HG02623 (cell line): Measurements from ENCODE around the gene SGIP1.
"Not testable (repeated sequence)": the region's sequence is repeated elsewhere in the genome, so short reads cannot be mapped to it uniquely, and the experiment has no call there.

Source experiments
- ATAC-seq: cut with Tn5 transposase; IDR thresholded peaks from one replicate; pipeline ENCODE4 v1.9.1; 2021; ENCODE audit warnings: moderate library complexity; ENCODE audit not compliant: unreplicated experiment

SGIP1 gene

GRCh38 chr1:66552829-66553228 is 18.9 kb downstream of the SGIP1 start:
- no peak for ATAC-seq

- ATAC-seq = no peak
Observed at GRCh38 chr1:66553846-66554245, 19.9 kb downstream of the SGIP1 start.

GRCh38 chr1:66556161-66556611 is 22.2 kb downstream of the SGIP1 start:
- ATAC-seq = no peak

GRCh38 chr1:66557157-66557556 is 23.2 kb downstream of the SGIP1 start:
- ATAC-seq = no peak

DNA sequence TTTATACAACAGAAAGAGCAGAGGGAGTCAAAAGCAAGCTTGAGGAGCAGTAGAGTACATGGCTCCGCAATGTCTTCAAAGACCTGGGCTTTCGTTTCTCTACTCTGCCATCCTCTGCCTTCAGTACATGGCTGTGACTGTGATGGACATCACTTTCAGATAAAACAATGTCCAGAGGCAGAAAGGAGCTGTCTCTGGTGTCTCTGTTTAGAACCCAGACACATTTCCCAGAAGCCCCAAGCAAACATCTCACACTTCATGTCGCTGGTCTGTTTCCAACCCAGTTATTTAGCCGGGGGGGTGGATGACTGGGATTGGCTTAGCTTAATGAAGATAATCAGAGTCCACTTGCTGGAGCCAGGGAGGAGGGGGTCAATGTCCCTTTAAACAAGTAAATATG is 25.6 kb downstream of the SGIP1 start:
- ATAC-seq = no peak

GRCh38 chr1:66562561-66562960 is 28.6 kb downstream of the SGIP1 start:
- no peak for ATAC-seq

DNA sequence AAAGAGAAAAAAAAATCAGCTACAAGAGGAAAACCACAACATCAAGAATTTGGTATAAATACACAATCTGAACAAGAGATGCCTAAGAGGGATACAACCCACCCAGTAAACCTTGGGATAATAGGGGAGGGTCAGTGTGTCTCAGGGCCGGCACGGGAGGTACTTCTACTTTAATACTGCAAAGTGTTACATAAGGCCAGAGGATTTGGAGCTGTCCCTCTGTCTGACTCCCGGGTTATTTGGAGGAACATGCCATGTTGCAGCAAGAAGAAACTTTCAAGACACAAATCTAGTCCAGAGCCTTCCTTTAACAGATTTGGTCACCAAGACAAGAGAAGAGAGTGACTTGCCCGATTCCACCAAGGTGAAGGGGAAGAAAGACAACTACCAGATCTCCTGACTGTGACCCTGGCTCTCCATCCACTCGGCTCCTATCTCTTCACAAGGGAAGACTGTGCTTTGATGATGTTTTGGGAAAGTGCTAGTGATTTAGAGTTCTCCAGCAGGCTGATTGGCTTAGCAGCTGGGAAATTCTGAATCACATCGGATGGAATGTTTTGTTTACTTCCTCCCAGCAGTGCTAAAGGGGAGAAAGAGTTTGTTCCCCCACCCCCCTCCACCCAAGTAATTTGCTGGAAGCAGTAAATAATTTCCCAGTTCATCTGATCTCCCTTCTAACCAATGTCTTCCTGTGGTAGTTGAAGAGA is 29.3 kb downstream of the SGIP1 start:
- no peak for ATAC-seq

DNA sequence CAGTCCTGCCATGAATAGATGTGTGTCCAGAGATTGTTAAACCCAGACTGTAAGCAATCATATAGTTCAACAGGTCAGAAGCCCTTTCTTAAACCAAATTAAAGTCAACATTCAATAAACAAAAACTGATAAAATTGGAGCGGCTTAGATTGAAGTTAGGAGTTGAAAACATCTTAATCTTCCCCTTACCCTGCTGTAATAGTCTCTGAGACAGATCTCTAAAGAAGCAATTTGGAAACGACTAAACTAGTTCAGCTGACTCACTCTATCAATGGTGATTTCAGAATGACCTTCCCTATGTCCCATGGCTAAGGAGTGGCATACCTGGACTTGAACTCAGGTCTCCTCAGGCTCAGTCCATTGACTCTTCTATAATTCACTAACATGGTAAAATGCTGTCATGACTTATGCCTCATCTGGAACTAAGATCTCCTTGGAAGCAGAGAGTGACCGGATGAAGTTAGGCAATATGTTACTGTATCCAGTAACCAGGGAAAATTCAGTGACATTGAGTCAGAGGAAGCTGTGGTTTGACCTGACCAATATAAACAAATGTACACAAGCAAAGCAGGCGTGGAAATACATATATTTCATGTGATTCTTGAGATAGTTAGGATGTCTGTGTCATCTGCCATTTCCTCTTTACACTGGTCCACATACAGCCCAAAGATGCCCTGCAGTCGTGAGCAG is 30.1 kb downstream of the SGIP1 start:
- ATAC-seq = no peak

GRCh38 chr1:66570196-66570595 is 36.2 kb downstream of the SGIP1 start:
- ATAC-seq = no peak

DNA sequence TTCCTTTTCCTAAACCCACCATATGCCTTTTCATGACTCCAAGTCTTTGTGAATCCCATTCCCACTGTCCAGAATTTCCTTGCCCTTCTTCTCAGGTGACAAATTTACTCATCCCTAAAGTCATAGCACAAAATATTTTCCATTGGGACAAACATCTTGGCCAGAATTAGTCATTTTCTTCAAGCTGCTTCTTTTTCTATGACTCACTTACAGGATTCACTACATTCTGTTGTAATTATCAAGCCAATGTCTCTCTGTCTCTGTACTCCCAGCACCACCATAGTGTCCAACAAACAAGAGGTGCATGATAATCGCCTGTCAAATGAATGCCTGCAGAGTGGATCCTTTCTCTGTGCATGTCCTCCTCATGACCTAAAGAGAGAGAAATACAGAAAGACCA is 37.8 kb downstream of the SGIP1 start:
- ATAC-seq = no peak

DNA sequence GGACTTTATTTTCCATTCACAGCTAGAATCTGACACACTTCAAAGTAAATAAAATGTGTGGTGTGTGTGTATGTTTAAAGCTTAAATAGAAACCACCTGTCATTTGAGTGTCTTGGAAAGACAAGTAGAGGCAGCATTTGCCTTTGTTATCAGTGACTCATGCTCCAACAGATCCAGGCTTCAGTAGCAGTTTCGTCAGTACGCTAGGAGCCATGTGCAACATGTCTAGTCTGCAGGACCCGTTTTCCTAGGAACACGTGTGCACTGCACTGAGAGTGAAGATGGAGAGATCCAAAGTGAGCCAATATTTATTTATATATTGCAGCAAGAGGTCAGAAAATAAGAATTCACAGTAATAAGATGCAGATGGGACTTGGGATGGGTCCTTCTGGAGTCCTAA is 41.8 kb downstream of the SGIP1 start:
- no peak for ATAC-seq

DNA sequence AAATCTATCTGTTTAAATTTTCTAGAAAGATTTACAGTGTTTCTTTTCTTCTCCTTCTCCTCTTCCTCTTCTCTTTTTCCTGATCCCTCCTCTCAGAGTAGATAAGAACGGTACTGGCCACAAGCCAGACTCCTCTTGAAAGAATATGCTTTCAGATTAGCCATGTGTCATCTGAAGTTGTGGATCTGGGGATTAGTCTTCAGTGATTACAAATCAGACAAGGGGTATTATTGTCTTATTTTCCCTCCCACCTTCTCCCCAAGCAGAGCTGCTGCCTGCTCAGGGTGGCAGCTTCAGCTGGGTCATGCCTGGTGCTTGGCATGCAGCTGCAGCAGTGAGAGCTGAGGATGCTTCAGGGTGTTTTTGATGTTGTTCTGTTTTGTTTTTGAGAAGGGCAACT is 42.7 kb downstream of the SGIP1 start:
- no peak for ATAC-seq

DNA sequence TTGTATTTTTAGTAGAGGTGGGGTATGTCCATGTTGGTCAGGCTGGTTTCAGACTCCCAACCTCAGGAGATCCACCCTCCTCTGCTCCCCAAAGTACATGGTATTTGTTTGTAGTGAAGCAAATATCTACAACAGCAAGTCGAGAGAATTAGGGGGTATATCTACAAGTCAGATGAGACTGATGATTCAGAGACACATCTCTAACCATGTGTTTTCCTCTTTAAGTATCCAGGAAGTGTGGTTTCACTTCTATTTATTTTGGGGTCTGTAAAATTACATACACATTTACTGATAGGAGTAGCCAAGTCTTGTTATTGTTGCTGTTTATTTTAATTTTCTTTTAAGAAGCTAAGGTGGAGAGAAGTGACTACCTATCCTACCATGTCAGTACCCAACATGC is 44.9 kb downstream of the SGIP1 start:
- no peak for ATAC-seq

- ATAC-seq = no peak
Observed at GRCh38 chr1:66580081-66580480, 46.1 kb downstream of the SGIP1 start.

DNA sequence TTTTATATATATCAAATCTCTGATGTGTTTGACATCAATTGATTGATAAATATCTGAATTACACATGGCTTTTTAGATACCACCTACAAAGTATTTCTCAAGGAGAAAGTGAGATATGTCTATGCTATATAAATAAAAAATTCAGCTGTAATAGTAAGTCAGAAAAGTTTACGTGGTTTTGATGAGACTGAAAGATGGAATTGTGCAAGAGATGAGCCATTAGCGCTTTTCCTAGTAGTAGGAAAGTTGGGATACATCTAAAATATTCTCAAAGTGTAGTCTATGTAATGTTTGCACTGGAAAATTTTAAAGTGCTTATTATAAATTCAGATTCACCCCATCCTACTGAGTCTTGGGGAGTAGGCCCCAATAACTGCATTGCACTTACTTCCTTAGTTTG is 49.1 kb downstream of the SGIP1 start:
- no peak for ATAC-seq

- no peak for ATAC-seq
Observed at GRCh38 chr1:66585002-66585401, 51.0 kb downstream of the SGIP1 start.

GRCh38 chr1:66589326-66589725 is 55.4 kb downstream of the SGIP1 start:
- no peak for ATAC-seq

DNA sequence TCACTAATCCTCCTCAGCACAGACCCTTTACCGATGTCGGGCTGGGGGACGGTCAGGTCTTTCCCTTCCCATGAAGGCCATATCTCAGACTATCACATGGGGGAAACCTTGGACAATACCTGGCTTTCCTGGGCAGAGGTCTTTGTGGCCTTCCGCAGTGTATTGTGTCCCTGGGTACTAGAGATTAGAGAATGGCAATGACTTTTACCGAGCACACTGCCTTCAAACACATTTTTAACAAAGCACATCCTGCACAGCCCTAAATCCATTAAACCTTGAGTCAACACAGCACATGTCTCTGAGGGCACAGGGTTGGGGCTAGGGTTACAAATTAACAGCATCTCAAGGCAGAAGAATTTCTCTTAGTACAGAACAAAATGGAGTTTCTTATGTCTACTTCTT is 58.2 kb downstream of the SGIP1 start:
- not testable (repeated sequence) for ATAC-seq

DNA sequence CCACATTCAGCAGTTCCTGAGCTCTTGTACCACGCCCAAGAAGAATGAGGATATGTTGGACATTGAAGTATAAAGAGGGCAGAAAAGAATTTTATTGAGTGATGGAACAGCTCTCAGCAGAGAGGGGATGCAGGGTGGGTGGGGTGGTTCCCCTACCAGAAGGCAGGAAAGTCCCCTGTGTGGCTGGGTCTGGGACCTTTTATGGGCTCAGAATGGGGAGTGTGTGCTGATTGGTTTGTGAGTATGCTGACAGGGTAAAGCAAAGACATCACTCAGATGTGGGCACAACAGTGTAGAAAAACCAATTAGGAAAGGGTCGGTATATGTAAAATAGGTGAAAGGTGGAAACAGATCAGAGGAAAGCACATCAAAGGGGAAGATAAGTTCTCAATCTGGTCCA is 62.2 kb downstream of the SGIP1 start:
- no peak for ATAC-seq

DNA sequence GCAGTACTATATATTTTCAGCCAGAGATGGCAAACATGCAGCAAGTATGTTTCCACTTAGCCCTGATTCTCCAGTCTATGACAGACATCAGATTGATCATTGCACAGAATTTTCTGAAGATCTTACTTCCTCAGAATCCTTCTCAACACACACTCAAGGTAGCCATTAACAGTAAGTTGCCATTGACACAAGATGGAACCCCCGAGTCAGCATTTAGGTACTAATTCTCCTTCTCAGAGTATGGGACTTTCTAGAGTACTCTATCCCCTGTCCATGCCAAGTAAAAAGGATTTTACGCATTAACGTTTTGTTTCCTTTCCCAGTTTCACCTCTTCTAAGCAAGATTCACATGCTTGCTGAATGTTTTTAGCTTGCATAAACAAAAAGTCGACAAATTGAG is 63.5 kb downstream of the SGIP1 start:
- ATAC-seq = no peak

DNA sequence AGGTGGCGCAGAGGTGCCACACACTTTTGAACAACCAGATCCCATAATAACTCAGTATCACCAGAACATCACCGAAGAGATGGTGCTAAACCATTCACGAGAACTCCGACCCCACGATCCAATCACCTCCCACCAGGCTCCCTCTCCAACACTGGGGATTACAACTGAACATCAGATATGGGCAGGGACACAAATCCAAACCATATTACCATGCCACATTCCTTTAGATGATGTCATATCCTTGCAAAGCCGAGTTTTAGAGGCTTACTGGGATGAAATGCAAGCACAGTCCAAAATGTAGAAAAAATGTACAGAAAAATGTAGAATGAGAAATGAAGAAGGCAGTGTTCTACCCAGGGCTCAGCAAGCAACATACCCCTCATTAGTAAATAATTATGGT is 64.7 kb downstream of the SGIP1 start:
- ATAC-seq = no peak

DNA sequence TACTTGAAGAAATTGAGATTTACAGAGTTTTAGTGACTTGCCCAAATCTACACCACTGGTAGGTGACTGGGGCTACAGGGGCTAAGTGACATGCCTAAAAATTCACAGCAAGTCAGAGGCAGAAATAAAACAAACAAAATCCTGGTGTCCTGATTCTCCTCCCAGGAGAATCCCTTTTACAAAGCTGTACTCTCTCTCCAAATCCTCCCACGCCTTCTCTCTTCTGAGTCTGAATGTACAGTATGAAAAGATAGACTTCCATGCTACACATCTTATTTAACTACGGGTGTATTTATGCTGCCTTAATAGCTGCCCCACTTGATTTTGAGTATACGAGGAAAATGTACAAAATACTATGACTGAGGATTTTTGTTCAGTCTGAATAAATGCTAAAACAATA is 65.4 kb downstream of the SGIP1 start:
- no peak for ATAC-seq
